SK-N-SH treated with all-trans-retinoic acid at 6 μM for 48 hours (cell line): ENCODE results near the gene BMERB1.

ENCODE experiments used
- ATAC-seq: fragments of 200-7000 bp; cut with Tn5 transposase; 3 replicates; pipeline ENCODE4 v1.9.1; 2020; ENCODE audit warnings: mild to moderate bottlenecking, moderate library complexity
- BACH2 ChIP-seq: fragments of 250-450 bp; sonication (Bioruptor Pico); IDR thresholded peaks from 2 replicates; pipeline ENCODE4 v1.9.0; 2021; ENCODE audit warnings: mild to moderate bottlenecking, borderline replicate concordance
- CREB5 ChIP-seq: fragments of 250-450 bp; sonication (Bioruptor Pico); IDR thresholded peaks from 2 replicates; pipeline ENCODE4 v1.5.1; 2020; ENCODE audit warnings: low read depth, mild to moderate bottlenecking, moderate library complexity
- CSDC2 ChIP-seq: fragments of 250-450 bp; sonication (Bioruptor Pico); IDR thresholded peaks from 2 replicates; pipeline ENCODE4 v1.5.0; 2020; ENCODE audit warnings: mild to moderate bottlenecking, moderate library complexity
- CSRNP3 ChIP-seq: fragments of 250-450 bp; sonication (Bioruptor Pico); IDR thresholded peaks from 2 replicates; pipeline ENCODE4 v1.5.1; 2021; ENCODE audit warnings: mild to moderate bottlenecking, moderate library complexity
- ESRRG ChIP-seq: fragments of 250-450 bp; sonication (Bioruptor Pico); IDR thresholded peaks from 2 replicates; pipeline ENCODE4 v1.6.1; 2021; ENCODE audit warnings: mild to moderate bottlenecking
- GLIS3 ChIP-seq: fragments of 250-450 bp; sonication (Bioruptor Pico); IDR thresholded peaks from 2 replicates; pipeline ENCODE4 v1.5.0; 2020; ENCODE audit warnings: mild to moderate bottlenecking, moderate library complexity
- ISL1 ChIP-seq: fragments of 250-450 bp; sonication (Bioruptor Pico); IDR thresholded peaks from 2 replicates; pipeline ENCODE4 v2.1.2; 2022; ENCODE audit warnings: mild to moderate bottlenecking, moderate library complexity
- POU6F1 ChIP-seq: fragments of 250-450 bp; sonication (Bioruptor Pico); IDR thresholded peaks from 2 replicates; pipeline ENCODE4 v1.8.0; 2021; ENCODE audit warnings: low read depth, mild to moderate bottlenecking, moderate library complexity, borderline replicate concordance
- PPARA ChIP-seq: fragments of 250-450 bp; sonication (Bioruptor Pico); IDR thresholded peaks from 2 replicates; pipeline ENCODE4 v1.5.0; 2020; ENCODE audit warnings: mild to moderate bottlenecking, borderline replicate concordance
- RARB ChIP-seq: fragments of 250-450 bp; sonication (Bioruptor Pico); IDR thresholded peaks from 2 replicates; pipeline ENCODE4 v1.8.0; 2021; ENCODE audit warnings: mild to moderate bottlenecking, moderate library complexity
- SNAI2 ChIP-seq: fragments of 250-450 bp; sonication (Bioruptor Pico); IDR thresholded peaks from 2 replicates; pipeline ENCODE4 v1.5.0; 2020; ENCODE audit warnings: mild to moderate bottlenecking, moderate library complexity
- TCF4 ChIP-seq: fragments of 250-450 bp; sonication (Bioruptor Pico); IDR thresholded peaks from 2 replicates; pipeline ENCODE4 v1.8.0; 2021; ENCODE audit warnings: mild to moderate bottlenecking, moderate library complexity, borderline replicate concordance
- TOX ChIP-seq: fragments of 250-450 bp; sonication (Bioruptor Pico); IDR thresholded peaks from 2 replicates; pipeline ENCODE4 v1.8.0; 2021; ENCODE audit warnings: mild to moderate bottlenecking, moderate library complexity, borderline replicate concordance
- TSHZ2 ChIP-seq: fragments of 250-450 bp; sonication (Bioruptor Pico); IDR thresholded peaks from 2 replicates; pipeline ENCODE4 v1.5.0; 2020; ENCODE audit warnings: mild to moderate bottlenecking, moderate library complexity
- ZFP3 ChIP-seq: fragments of 250-450 bp; sonication (Bioruptor Pico); IDR thresholded peaks from 2 replicates; pipeline ENCODE4 v1.5.0; 2020; ENCODE audit warnings: mild to moderate bottlenecking, moderate library complexity
- ZFP30 ChIP-seq: fragments of 450-650 bp; formaldehyde crosslinking; IDR thresholded peaks from 2 replicates; pipeline ENCODE4 v1.5.0; 2022; ENCODE audit warnings: mild to moderate bottlenecking, moderate library complexity
- ZNF565 ChIP-seq: fragments of 450-650 bp; formaldehyde crosslinking; conservative IDR thresholded peaks from 2 replicates; pipeline ENCODE4 v1.5.0; 2020; ENCODE audit warnings: low read depth, mild to moderate bottlenecking, moderate library complexity
- ZNF70 ChIP-seq: fragments of 450-650 bp; formaldehyde crosslinking; IDR thresholded peaks from 2 replicates; pipeline ENCODE4 v1.5.0; 2020; ENCODE audit warnings: mild to moderate bottlenecking, moderate library complexity
- ZNF8 ChIP-seq: fragments of 450-650 bp; formaldehyde crosslinking; IDR thresholded peaks from 2 replicates; pipeline ENCODE4 v1.5.0; 2020; ENCODE audit warnings: mild to moderate bottlenecking, moderate library complexity

BMERB1 gene

GRCh38 chr16:15487336-15488284, 53.2 kb downstream of the BMERB1 start:
- no peak for ATAC-seq
- TF ChIP-seq POU6F1 (CRISPR knock-in tag) = no peak
- no peak for TF ChIP-seq SNAI2
- no peak for TF ChIP-seq ZNF565
- no peak for TF ChIP-seq CREB5 (CRISPR knock-in tag)
- TF ChIP-seq BACH2 (CRISPR knock-in tag) = no peak
- TF ChIP-seq ZNF70 = no peak
- no peak for TF ChIP-seq CSDC2 (CRISPR knock-in tag)
- no peak for TF ChIP-seq ZNF8
- TF ChIP-seq ESRRG (CRISPR knock-in tag) = no peak
- no peak for TF ChIP-seq CSRNP3 (CRISPR knock-in tag)
- no peak for TF ChIP-seq ISL1 (CRISPR knock-in tag)
- TF ChIP-seq RARB = no peak
- no peak for TF ChIP-seq TOX

GRCh38 chr16:15489016-15489415, 54.6 kb downstream of the BMERB1 start:
- no peak for ATAC-seq

More at GRCh38 chr16:15489016-15489415, 54.6 kb downstream of the BMERB1 start:
- TF ChIP-seq CREB5 (CRISPR knock-in tag) = no peak
- TF ChIP-seq ZFP3 (CRISPR knock-in tag) = no peak
- TF ChIP-seq TSHZ2 = no peak
- TF ChIP-seq TCF4 (CRISPR knock-in tag) = no peak
- TF ChIP-seq GLIS3 (CRISPR knock-in tag) = no peak
- no peak for TF ChIP-seq POU6F1 (CRISPR knock-in tag)
- no peak for TF ChIP-seq PPARA
- no peak for TF ChIP-seq TOX
- TF ChIP-seq ISL1 (CRISPR knock-in tag) = no peak
- TF ChIP-seq ZNF565 = no peak
- no peak for TF ChIP-seq RARB
- no peak for TF ChIP-seq ZFP30 (CRISPR knock-in tag)
